Fibroblast of upper back skin (primary cell): ENCODE data around the gene CA5A.
A peak's percentile ranks its signal among the peaks of the same experiment; 100 is the strongest.

Source experiments
- DNase-seq: peaks from one replicate; pipeline ENCODE4 v3.0.0-alpha.2; 2013

Gene CA5A

GRCh38 chr16:87961623-87962022 lies 25.3 kb upstream of the CA5A start:
- DNase-seq: peak; percentile 44

- DNase-seq: no peak
Observed at GRCh38 chr16:87960852-87961251, 24.5 kb upstream of the CA5A start.

- DNase-seq: no peak
Observed at GRCh38 chr16:87960296-87960695, 24.0 kb upstream of the CA5A start.

GRCh38 chr16:87959391-87959990 lies 23.2 kb upstream of the CA5A start:
- no peak for DNase-seq

GRCh38 chr16:87958632-87959031 lies 22.3 kb upstream of the CA5A start:
- no peak for DNase-seq

GRCh38 chr16:87957296-87958094 lies 21.2 kb upstream of the CA5A start:
- no peak for DNase-seq

- peak; percentile 81 for DNase-seq
Observed at GRCh38 chr16:87956365-87957231, 20.3 kb upstream of the CA5A start.

- DNase-seq: no peak
Observed at GRCh38 chr16:87956098-87956364, 19.7 kb upstream of the CA5A start.

GRCh38 chr16:87955302-87956097 lies 19.2 kb upstream of the CA5A start:
- DNase-seq: peak; percentile 44

- DNase-seq: no peak
Observed at GRCh38 chr16:87954826-87955225, 18.5 kb upstream of the CA5A start.

GRCh38 chr16:87954361-87954760 lies 18.0 kb upstream of the CA5A start:
- DNase-seq: no peak

- DNase-seq: no peak
Observed at GRCh38 chr16:87953308-87954215, 17.2 kb upstream of the CA5A start.

- DNase-seq: no peak
Observed at GRCh38 chr16:87952751-87953150, 16.4 kb upstream of the CA5A start.

- DNase-seq: no peak
Observed at GRCh38 chr16:87951552-87952538, 15.5 kb upstream of the CA5A start.

- peak; percentile 99 for DNase-seq
Observed at GRCh38 chr16:87950765-87951551, 14.6 kb upstream of the CA5A start, which contains the start of gene BANP. Gene BANP, plus strand, starts transcription at chr16:87951434. Its CDS starts 23,682 bp downstream, at chr16:87975116.

- DNase-seq: no peak
Observed at GRCh38 chr16:87949071-87949744, 12.9 kb upstream of the CA5A start.

- DNase-seq: no peak
Observed at GRCh38 chr16:87948735-87949070, 12.4 kb upstream of the CA5A start.

GRCh38 chr16:87948119-87948545 lies 11.8 kb upstream of the CA5A start:
- no peak for DNase-seq
